Nephron progenitor cell (in vitro differentiated cells): ENCODE measurements around the gene KRI1.
"Not testable (repeated sequence)": the region's sequence is repeated elsewhere in the genome, so short reads cannot be mapped to it uniquely, and the experiment has no call there.

Experiments
- DNase-seq: peaks from one replicate; pipeline ENCODE4 v3.0.0; 2021
- H3K27ac Mint-ChIP-seq: 2 replicates; pipeline ENCODE4 v1.8.0; 2021; ENCODE audit warnings: mild to moderate bottlenecking, moderate library complexity, mixed read lengths
- H3K27me3 Mint-ChIP-seq: 2 replicates; pipeline ENCODE4 v1.8.0; 2021; ENCODE audit warnings: mild to moderate bottlenecking, low read depth, mixed read lengths; ENCODE audit not compliant: poor library complexity
- H3K36me3 Mint-ChIP-seq: 2 replicates; pipeline ENCODE4 v1.8.0; 2021; ENCODE audit warnings: low read depth, mixed read lengths
- H3K4me1 Mint-ChIP-seq: 2 replicates; pipeline ENCODE4 v1.8.0; 2021; ENCODE audit warnings: mixed read lengths
- H3K4me3 Mint-ChIP-seq: 2 replicates; pipeline ENCODE4 v1.8.0; 2021; ENCODE audit warnings: mild to moderate bottlenecking, moderate library complexity, mixed read lengths
- H3K9me3 Mint-ChIP-seq: 2 replicates; pipeline ENCODE4 v1.8.0; 2021; ENCODE audit warnings: mild to moderate bottlenecking, moderate library complexity, mixed read lengths
- CTCF ChIP-seq: fragments of 200-600 bp; sonication (generic); IDR thresholded peaks from 2 replicates; pipeline ENCODE4 v1.5.0; 2021; ENCODE audit warnings: antibody characterized with exemption

Gene KRI1

GRCh38 chr19:10582091-10582490 lies 16.3 kb upstream of the KRI1 start:
- H3K27me3 Mint-ChIP-seq, result peaks cover 41% of the 10 kb centered on the region
- H3K4me3 Mint-ChIP-seq, result no peak overlapping the region
- H3K27ac Mint-ChIP-seq, result no peak overlapping the region
- H3K9me3 Mint-ChIP-seq, result peaks cover 3% of the 10 kb centered on the region
- peaks cover 9% of the 10 kb centered on the region for H3K4me1 Mint-ChIP-seq
- TF ChIP-seq CTCF, result no peak
- no peak for DNase-seq
- no peaks in the 10 kb centered on the region for H3K36me3 Mint-ChIP-seq

- peak; percentile 97 for TF ChIP-seq CTCF
- peaks cover 32% of the 10 kb centered on the region for H3K27me3 Mint-ChIP-seq
- DNase-seq, result peak; percentile 92
- no peaks in the 10 kb centered on the region for H3K9me3 Mint-ChIP-seq
- no peaks in the 10 kb centered on the region for H3K36me3 Mint-ChIP-seq
- H3K4me1 Mint-ChIP-seq, result peaks cover 13% of the 10 kb centered on the region
- no peak overlapping the region for H3K27ac Mint-ChIP-seq
- H3K4me3 Mint-ChIP-seq, result no peak overlapping the region
Measured at GRCh38 chr19:10580979-10581631, 15.3 kb upstream of the KRI1 start.

- Mint-ChIP-seq H3K36me3 (no peaks in the 10 kb centered on the region), H3K4me3 (no peak overlapping the region), H3K27me3 (peaks cover 7% of the 10 kb centered on the region), H3K27ac (no peak overlapping the region), H3K4me1 (peaks cover 18% of the 10 kb centered on the region), H3K9me3 (no peaks in the 10 kb centered on the region)
- no peak for DNase-seq
- no peak for TF ChIP-seq CTCF
Measured at GRCh38 chr19:10577951-10578350, 12.1 kb upstream of the KRI1 start.

- Mint-ChIP-seq H3K36me3 (no peaks in the 10 kb centered on the region), H3K27me3 (peaks cover 3% of the 10 kb centered on the region), H3K9me3 (no peaks in the 10 kb centered on the region), H3K27ac (no peak overlapping the region), H3K4me3 (no peak overlapping the region), H3K4me1 (peaks cover 25% of the 10 kb centered on the region)
- DNase-seq, result no peak
- TF ChIP-seq CTCF, result no peak
Measured at GRCh38 chr19:10575011-10575716, 9.4 kb upstream of the KRI1 start.

GRCh38 chr19:10574462-10574861 lies 8.7 kb upstream of the KRI1 start:
- H3K27ac Mint-ChIP-seq, result no peak overlapping the region
- H3K4me1 Mint-ChIP-seq, result peaks cover 29% of the 10 kb centered on the region
- no peaks in the 10 kb centered on the region for H3K9me3 Mint-ChIP-seq
- peaks cover 3% of the 10 kb centered on the region for H3K27me3 Mint-ChIP-seq
- H3K36me3 Mint-ChIP-seq, result no peaks in the 10 kb centered on the region
- DNase-seq, result no peak
- H3K4me3 Mint-ChIP-seq, result peak overlapping the region; percentile 36
- no peak for TF ChIP-seq CTCF

GRCh38 chr19:10573793-10574192 lies 8.0 kb upstream of the KRI1 start:
- H3K36me3 Mint-ChIP-seq, H3K9me3 Mint-ChIP-seq, H3K27ac Mint-ChIP-seq, H3K4me3 Mint-ChIP-seq, H3K27me3 Mint-ChIP-seq, DNase-seq: not testable (repeated sequence)
- H3K4me1 Mint-ChIP-seq, result peaks cover 35% of the 10 kb centered on the region
